MCF 10A (cell line): ENCODE measurements around the gene TMEM217. TPM values are rescaled to one million over a fixed set of nuclear protein-coding genes. Genes with fewer than 3 reads are reported as not detected.

Experiments
- BruUV-seq: library from RNA; stranded (reverse); fragments of 400-500 nt; replicated peaks from 2 replicates; lab custom pipeline; 2021; lab: Mats Ljungman, UMichigan
- CTCF ChIA-PET: fragments of 300-600 bp; sonication (Branson Sonifier 250); formaldehyde crosslinking; extraction: SDS; loops from one replicate; lab custom pipeline; 2021; ENCODE audit warnings: antibody characterized with exemption, inconsistent platforms; lab: Yijun Ruan, JAX
- POLR2A ChIA-PET: fragments of 300-600, 350-650 bp; sonication (Branson Sonifier 250); formaldehyde crosslinking; extraction: SDS; loops from one replicate; lab custom pipeline; 2020; ENCODE audit warnings: antibody characterized with exemption, inconsistent platforms; lab: Yijun Ruan, JAX
- DNase-seq: peaks from one replicate; pipeline ENCODE4 v3.0.0-alpha.2; 2018; ENCODE audit not compliant: unreplicated experiment
- H3K27ac Mint-ChIP-seq: one replicate; pipeline ENCODE4 v1.8.0; 2022; ENCODE audit warnings: mild to moderate bottlenecking, low read depth, mixed read lengths; ENCODE audit not compliant: unreplicated experiment
- H3K27me3 Mint-ChIP-seq: one replicate; pipeline ENCODE4 v1.8.0; 2022; ENCODE audit warnings: mixed read lengths; ENCODE audit not compliant: insufficient read depth, unreplicated experiment
- H3K36me3 Mint-ChIP-seq: one replicate; pipeline ENCODE4 v1.8.0; 2022; ENCODE audit warnings: mild to moderate bottlenecking, moderate library complexity, mixed read lengths; ENCODE audit not compliant: insufficient read depth, unreplicated experiment
- H3K4me1 Mint-ChIP-seq: one replicate; pipeline ENCODE4 v1.8.0; 2022; ENCODE audit warnings: mixed read lengths; ENCODE audit not compliant: insufficient read depth, unreplicated experiment
- H3K4me3 Mint-ChIP-seq: one replicate; pipeline ENCODE4 v1.8.0; 2022; ENCODE audit warnings: mild to moderate bottlenecking, moderate library complexity, mixed read lengths; ENCODE audit not compliant: unreplicated experiment
- H3K9me3 Mint-ChIP-seq: one replicate; pipeline ENCODE4 v1.8.0; 2022; ENCODE audit warnings: mixed read lengths; ENCODE audit not compliant: unreplicated experiment
- intact Hi-C: fragments of 100-400 bp; cut with micrococcal nuclease; formaldehyde crosslinking; loops from 2 replicates; pipeline ENCODE4 v1.14.1; 2022
- total RNA-seq: library from RNA; stranded (reverse); gene quantifications from 2 replicates; pipeline ENCODE4 v1.2.3, GENCODE V29; 2022
- TF ChIP-seq, protein P1 (sequence below): fragments of 200-600 bp; IDR thresholded peaks from one replicate; pipeline ENCODE4 v1.8.0; 2022; ENCODE audit warnings: antibody characterized with exemption, mild to moderate bottlenecking; ENCODE audit not compliant: unreplicated experiment

The TMEM217 gene
- total RNA-seq, 1 experiment from 2014 or later = 3.2 TPM

- BruUV-seq = no TSS peak
- intact Hi-C loops = no loop called here
- no peaks in the 10 kb centered on the region for H3K27me3 Mint-ChIP-seq
- no peak overlapping the region for H3K27ac Mint-ChIP-seq
- H3K4me3 Mint-ChIP-seq = no peak overlapping the region
- no peaks in the 10 kb centered on the region for H3K4me1 Mint-ChIP-seq
- DNase-seq = no peak
- H3K9me3 Mint-ChIP-seq = no peaks in the 10 kb centered on the region
- H3K36me3 Mint-ChIP-seq = peaks cover 79% of the 10 kb centered on the region
- TF ChIP-seq, protein P1, sequence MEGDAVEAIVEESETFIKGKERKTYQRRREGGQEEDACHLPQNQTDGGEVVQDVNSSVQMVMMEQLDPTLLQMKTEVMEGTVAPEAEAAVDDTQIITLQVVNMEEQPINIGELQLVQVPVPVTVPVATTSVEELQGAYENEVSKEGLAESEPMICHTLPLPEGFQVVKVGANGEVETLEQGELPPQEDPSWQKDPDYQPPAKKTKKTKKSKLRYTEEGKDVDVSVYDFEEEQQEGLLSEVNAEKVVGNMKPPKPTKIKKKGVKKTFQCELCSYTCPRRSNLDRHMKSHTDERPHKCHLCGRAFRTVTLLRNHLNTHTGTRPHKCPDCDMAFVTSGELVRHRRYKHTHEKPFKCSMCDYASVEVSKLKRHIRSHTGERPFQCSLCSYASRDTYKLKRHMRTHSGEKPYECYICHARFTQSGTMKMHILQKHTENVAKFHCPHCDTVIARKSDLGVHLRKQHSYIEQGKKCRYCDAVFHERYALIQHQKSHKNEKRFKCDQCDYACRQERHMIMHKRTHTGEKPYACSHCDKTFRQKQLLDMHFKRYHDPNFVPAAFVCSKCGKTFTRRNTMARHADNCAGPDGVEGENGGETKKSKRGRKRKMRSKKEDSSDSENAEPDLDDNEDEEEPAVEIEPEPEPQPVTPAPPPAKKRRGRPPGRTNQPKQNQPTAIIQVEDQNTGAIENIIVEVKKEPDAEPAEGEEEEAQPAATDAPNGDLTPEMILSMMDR = no peak
- ChIA-PET CTCF (interaction anchor here (0.6 kb wide), 3 partner anchors 8 to 380 kb away, joined by 3 read pairs; no protein-coding TSS in a partner anchor), POLR2A (no interaction called here)
Observed at GRCh38 chr6:37289931-37290330, 32.0 kb upstream of the TMEM217 start.

DNA sequence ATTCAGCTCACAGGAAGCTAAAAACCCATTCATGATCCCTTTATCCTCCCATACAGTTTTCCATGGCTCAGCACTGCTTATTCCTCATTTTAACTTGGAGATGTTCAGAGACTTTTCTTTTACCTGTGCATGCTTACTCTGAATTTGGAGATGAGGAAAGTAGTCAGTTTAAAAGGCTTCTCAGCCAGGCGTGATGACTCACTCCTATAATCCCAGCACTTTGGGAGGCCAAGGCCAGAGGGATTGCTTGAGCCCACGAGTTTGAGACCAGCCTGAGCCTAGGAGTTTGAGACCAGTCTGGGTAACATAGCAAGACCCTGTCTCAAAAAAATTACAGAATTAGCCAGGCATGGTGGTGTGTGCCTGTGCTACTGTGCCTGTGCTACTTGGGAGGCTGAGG lies 30.3 kb upstream of the TMEM217 start:
- Mint-ChIP-seq H3K9me3 (no peaks in the 10 kb centered on the region), H3K36me3 (peaks cover 89% of the 10 kb centered on the region), H3K27ac (no peak overlapping the region), H3K4me3 (no peak overlapping the region), H3K4me1 (no peaks in the 10 kb centered on the region), H3K27me3 (no peaks in the 10 kb centered on the region)
- DNase-seq = peak; percentile 8
- TF ChIP-seq, protein P1 = no peak
- no TSS peak for BruUV-seq
- CTCF ChIA-PET = interaction anchor here (0.6 to 0.7 kb wide), 2 partner anchors 8 to 56 kb away, joined by 3 read pairs; no protein-coding TSS in a partner anchor
- POLR2A ChIA-PET = no interaction called here
- intact Hi-C loops = no loop called here

DNA sequence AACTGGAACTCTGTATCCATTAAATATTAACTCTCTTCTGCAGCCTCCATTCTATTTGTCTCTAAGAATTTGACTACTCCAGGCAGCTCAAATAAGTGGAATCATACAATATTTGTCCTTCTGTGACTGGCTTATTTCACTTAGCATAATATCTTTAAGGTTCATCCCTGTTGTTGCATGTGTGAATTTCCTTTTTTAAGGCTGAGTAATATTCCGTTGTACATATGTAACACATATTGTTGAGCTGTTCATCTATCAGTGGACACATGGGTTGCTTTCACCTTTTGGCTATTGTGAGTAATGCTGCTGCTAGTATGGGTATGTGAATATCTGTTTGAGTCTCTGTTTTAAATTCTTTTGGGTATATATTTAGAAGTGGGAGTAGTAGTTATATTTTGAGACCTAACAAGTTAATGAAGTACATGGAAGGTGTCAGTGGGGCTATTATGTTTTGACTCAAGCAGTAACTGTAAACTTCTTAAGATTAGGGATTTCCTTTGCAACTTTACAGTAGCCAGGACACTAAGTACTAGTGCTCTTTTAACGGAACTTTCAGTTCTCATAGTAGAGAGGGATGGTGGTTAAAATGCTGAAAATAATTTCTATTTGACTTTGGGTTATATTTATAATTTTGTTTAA lies 29.7 kb upstream of the TMEM217 start:
- H3K27ac Mint-ChIP-seq = no peak overlapping the region
- H3K9me3 Mint-ChIP-seq = no peaks in the 10 kb centered on the region
- DNase-seq = no peak
- H3K36me3 Mint-ChIP-seq = peaks cover 89% of the 10 kb centered on the region
- BruUV-seq = no TSS peak
- ChIA-PET POLR2A (no interaction called here), CTCF (interaction anchor here (0.7 to 1.0 kb wide), 2 partner anchors 8 to 15 kb away, joined by 3 read pairs; no protein-coding TSS in a partner anchor)
- intact Hi-C loops = no loop called here
- H3K27me3 Mint-ChIP-seq = no peaks in the 10 kb centered on the region
- H3K4me3 Mint-ChIP-seq = no peak overlapping the region
- TF ChIP-seq, protein P1 = no peak
- H3K4me1 Mint-ChIP-seq = no peaks in the 10 kb centered on the region

GRCh38 chr6:37285861-37286311 lies 27.9 kb upstream of the TMEM217 start:
- Mint-ChIP-seq H3K4me1 (no peaks in the 10 kb centered on the region), H3K27me3 (no peaks in the 10 kb centered on the region), H3K36me3 (peaks cover 83% of the 10 kb centered on the region), H3K9me3 (no peaks in the 10 kb centered on the region), H3K4me3 (no peak overlapping the region), H3K27ac (no peak overlapping the region)
- BruUV-seq = no TSS peak
- TF ChIP-seq, protein P1 = no peak
- DNase-seq = no peak
- ChIA-PET POLR2A (interaction anchor here (1.0 to 1.1 kb wide), 2 partner anchors 21 to 28 kb away, joined by 3 read pairs; partner anchors contain the start of gene TBC1D22B), CTCF (no interaction called here)
- intact Hi-C loops = no loop called here
